ENCODE data around the gene TRIM56.
"Not testable (repeated sequence)": the region's sequence is repeated elsewhere in the genome, so short reads cannot be mapped to it uniquely, and the experiment has no call there.

TRIM56 gene

GRCh38 chr7:101081432-101081831 lies 3.8 kb upstream of the TRIM56 start:
- in situ Hi-C loops (cut with MboI; ENCODE audit: low sequenced_read_pairs, unreplicated experiment) = no loop called here
- DNase-seq (ENCODE audit: low spot score) = no peak
- no peak for TF ChIP-seq CTCF (IDR thresholded peaks at IDR 0.05; ENCODE audit: borderline replicate concordance, control extremely low read depth, extremely low read depth, insufficient read depth, missing control alignments)

GRCh38 chr7:101084865-101085161 lies 468 bp upstream of the TRIM56 start:
- DNase-seq (ENCODE audit: low spot score) = no peak
- in situ Hi-C loops (cut with MboI; ENCODE audit: low sequenced_read_pairs, unreplicated experiment) = no loop called here
- TF ChIP-seq CTCF (IDR thresholded peaks at IDR 0.05; ENCODE audit: borderline replicate concordance, control extremely low read depth, extremely low read depth, insufficient read depth, missing control alignments) = no peak

- in situ Hi-C loops (cut with MboI; ENCODE audit: low sequenced_read_pairs, unreplicated experiment) = no loop called here
- no peak for DNase-seq (ENCODE audit: low spot score)
- TF ChIP-seq CTCF (IDR thresholded peaks at IDR 0.05; ENCODE audit: borderline replicate concordance, control extremely low read depth, extremely low read depth, insufficient read depth, missing control alignments) = no peak
Observed at GRCh38 chr7:101087334-101088068, 2.2 kb downstream of the TRIM56 start.

DNA sequence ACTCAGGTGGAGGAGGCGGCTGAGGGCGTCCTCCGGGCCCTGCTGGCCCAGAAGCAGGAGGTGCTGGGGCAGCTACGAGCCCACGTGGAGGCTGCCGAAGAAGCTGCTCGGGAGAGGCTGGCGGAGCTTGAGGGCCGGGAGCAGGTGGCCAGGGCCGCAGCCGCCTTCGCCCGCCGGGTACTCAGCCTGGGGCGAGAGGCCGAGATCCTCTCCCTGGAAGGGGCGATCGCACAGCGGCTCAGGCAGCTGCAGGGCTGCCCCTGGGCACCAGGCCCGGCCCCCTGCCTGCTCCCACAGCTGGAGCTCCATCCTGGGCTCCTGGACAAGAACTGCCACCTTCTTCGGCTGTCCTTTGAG lies 2.8 kb downstream of the TRIM56 start:
- no peak for DNase-seq (ENCODE audit: low spot score)
- no peak for TF ChIP-seq CTCF (IDR thresholded peaks at IDR 0.05; ENCODE audit: borderline replicate concordance, control extremely low read depth, extremely low read depth, insufficient read depth, missing control alignments)
- in situ Hi-C loops (cut with MboI; ENCODE audit: low sequenced_read_pairs, unreplicated experiment) = no loop called here

GRCh38 chr7:101088858-101089529 lies 3.7 kb downstream of the TRIM56 start:
- TF ChIP-seq CTCF (IDR thresholded peaks at IDR 0.05; ENCODE audit: borderline replicate concordance, control extremely low read depth, extremely low read depth, insufficient read depth, missing control alignments) = no peak
- in situ Hi-C loops (cut with MboI; ENCODE audit: low sequenced_read_pairs, unreplicated experiment) = no loop called here
- no peak for DNase-seq (ENCODE audit: low spot score)

GRCh38 chr7:101089876-101090275 lies 4.6 kb downstream of the TRIM56 start:
- no peak for TF ChIP-seq CTCF (IDR thresholded peaks at IDR 0.05; ENCODE audit: borderline replicate concordance, control extremely low read depth, extremely low read depth, insufficient read depth, missing control alignments)
- in situ Hi-C loops (cut with MboI; ENCODE audit: low sequenced_read_pairs, unreplicated experiment) = no loop called here
- no peak for DNase-seq (ENCODE audit: low spot score)

DNA sequence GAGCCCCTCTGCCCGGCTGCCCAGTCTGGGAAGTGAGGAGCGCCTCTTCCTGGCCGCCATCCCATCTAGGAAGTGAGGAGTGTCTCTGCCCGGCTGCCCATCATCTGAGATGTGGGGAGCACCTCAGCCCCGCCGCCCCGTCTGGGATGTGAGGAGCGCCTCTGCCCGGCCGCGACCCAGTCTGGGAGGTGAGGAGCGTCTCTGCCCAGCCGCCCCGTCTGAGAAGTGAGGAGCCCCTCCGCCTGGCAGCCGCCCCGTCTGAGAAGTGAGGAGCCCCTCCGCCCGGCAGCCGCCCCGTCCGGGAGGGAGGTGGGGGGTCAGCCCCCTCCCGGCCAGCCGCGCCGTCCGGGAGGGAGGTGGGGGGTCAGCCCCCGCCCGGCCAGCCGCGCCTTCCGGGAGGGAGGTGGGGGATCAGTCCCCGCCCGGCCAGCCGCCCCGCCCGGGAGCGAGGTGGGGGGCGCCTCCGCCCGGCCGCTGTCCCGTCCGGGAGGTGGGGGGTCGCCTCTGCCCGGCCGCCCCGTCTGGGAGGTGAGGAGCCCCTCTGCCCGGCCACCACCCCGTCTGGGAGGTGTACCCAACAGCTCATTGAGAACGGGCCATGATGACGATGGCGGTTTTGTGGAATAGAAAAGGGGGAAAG lies 7.1 kb downstream of the TRIM56 start:
- DNase-seq (ENCODE audit: low spot score); in situ Hi-C loops (cut with MboI; ENCODE audit: low sequenced_read_pairs, unreplicated experiment): not testable (repeated sequence)
